Gastroesophageal sphincter (tissue), 3 donors: ENCODE data around the gene NRG2.

Source experiments
- CTCF ChIP-seq, 4 experiments: fragments of 200-600 bp in 2 of 4; fragments of 450-650 bp in 2 of 4; sonication (generic) in 1 of 4; IDR thresholded peaks; one replicate each; pipeline ENCODE4 v1.5.1; 2017 to 2019; ENCODE audit warnings: antibody characterized with exemption in 4 of 4, mild to moderate bottlenecking in 2 of 4, moderate library complexity in 2 of 4
- EP300 ChIP-seq: sonication (generic); formaldehyde crosslinking; IDR thresholded peaks from one replicate; pipeline ENCODE4 v1.6.1; 2017; ENCODE audit warnings: antibody characterized with exemption, mild to moderate bottlenecking
- POLR2A ChIP-seq, 2 donors: fragments of 450-650 bp; IDR thresholded peaks; one replicate each; pipeline ENCODE4 v1.6.1; 2017; ENCODE audit warnings: antibody characterized with exemption in 2 of 2, mild to moderate bottlenecking in 2 of 2, moderate library complexity in 1 of 2

DNA sequence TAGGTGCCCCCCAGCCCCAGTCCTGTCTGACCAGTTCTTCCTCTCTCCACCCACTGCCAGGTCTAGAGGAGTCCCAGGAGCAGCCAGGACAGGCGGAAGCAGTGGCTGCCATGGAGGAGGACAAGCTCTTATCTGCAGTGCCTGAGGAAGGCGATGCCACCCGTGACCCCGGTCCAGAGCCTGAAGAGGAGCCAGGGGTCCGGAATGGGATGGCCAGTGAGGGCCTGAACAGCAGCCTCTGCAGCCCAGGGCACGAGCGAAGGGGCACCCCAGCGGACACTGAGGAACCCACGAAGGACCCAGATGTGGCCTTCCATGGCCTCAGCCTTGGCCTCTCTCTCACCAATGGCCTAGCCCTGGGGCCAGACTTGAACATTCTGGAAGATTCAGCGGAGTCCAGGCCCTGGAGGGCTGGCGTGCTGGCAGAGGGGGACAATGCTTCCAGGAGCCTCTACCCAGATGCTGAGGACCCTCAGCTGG, 233.7 kb downstream of the NRG2 start:
- TF ChIP-seq POLR2A (IDR thresholded peaks at IDR 0.05) (no peak), CTCF (IDR thresholded peaks at IDR 0.05) (no peak), EP300 (no peak)
